GM23338 (cell line): ENCODE results near the gene GIMAP1.

ENCODE experiments used
- EZH2 ChIP-seq: fragments of 200-600 bp; sonication (generic); IDR thresholded peaks from one replicate; pipeline ENCODE4 v1.8.0; 2017; ENCODE audit warnings: antibody characterized with exemption, mild to moderate bottlenecking, low read depth; ENCODE audit not compliant: unreplicated experiment
- EZH2phosphoT487 ChIP-seq: fragments of 200-600 bp; sonication (generic); IDR thresholded peaks from one replicate; pipeline ENCODE4 v1.8.1; 2018; ENCODE audit warnings: antibody characterized with exemption; ENCODE audit not compliant: unreplicated experiment
- JUNB ChIP-seq: IDR thresholded peaks from one replicate; pipeline ENCODE4 v1.6.1; 2016; ENCODE audit warnings: antibody characterized with exemption; ENCODE audit not compliant: unreplicated experiment
- POLR2AphosphoS5 ChIP-seq: IDR thresholded peaks from 2 replicates; pipeline ENCODE4 v1.6.1; 2016; ENCODE audit warnings: antibody characterized with exemption, low read depth
- REST ChIP-seq: IDR thresholded peaks from one replicate; pipeline ENCODE4 v1.6.1; 2018; ENCODE audit warnings: antibody characterized with exemption; ENCODE audit not compliant: unreplicated experiment
- STAT1 ChIP-seq: IDR thresholded peaks from one replicate; pipeline ENCODE4 v1.6.1; 2016; ENCODE audit warnings: antibody characterized with exemption; ENCODE audit not compliant: unreplicated experiment
- ZNF331 ChIP-seq: fragments of 250-450 bp; sonication (Bioruptor Pico); IDR thresholded peaks from 2 replicates; pipeline ENCODE4 v1.5.0; 2020; ENCODE audit warnings: low read depth, mild to moderate bottlenecking, moderate library complexity
- TF ChIP-seq, protein P1 (sequence below), 2 experiments: fragments of 200-600 bp in 1 of 2; sonication (generic) in 1 of 2; conservative IDR thresholded peaks; 2 replicates each; pipeline versions ENCODE4 v1.5.1 to v1.6.1; 2016 to 2017; ENCODE audit warnings: antibody characterized with exemption in 2 of 2, low read depth in 2 of 2, mild to moderate bottlenecking in 2 of 2, moderate library complexity in 1 of 2
- TF ChIP-seq, protein P2 (sequence below): IDR thresholded peaks from 2 replicates; pipeline ENCODE4 v1.6.1; 2016; ENCODE audit warnings: antibody characterized with exemption

- TF ChIP-seq REST (no peak), EZH2 (no peak), POLR2AphosphoS5 (no peak), EZH2phosphoT487 (no peak), STAT1 (no peak), JUNB (no peak), ZNF331 (CRISPR knock-in tag) (no peak)
- TF ChIP-seq, protein P1, sequence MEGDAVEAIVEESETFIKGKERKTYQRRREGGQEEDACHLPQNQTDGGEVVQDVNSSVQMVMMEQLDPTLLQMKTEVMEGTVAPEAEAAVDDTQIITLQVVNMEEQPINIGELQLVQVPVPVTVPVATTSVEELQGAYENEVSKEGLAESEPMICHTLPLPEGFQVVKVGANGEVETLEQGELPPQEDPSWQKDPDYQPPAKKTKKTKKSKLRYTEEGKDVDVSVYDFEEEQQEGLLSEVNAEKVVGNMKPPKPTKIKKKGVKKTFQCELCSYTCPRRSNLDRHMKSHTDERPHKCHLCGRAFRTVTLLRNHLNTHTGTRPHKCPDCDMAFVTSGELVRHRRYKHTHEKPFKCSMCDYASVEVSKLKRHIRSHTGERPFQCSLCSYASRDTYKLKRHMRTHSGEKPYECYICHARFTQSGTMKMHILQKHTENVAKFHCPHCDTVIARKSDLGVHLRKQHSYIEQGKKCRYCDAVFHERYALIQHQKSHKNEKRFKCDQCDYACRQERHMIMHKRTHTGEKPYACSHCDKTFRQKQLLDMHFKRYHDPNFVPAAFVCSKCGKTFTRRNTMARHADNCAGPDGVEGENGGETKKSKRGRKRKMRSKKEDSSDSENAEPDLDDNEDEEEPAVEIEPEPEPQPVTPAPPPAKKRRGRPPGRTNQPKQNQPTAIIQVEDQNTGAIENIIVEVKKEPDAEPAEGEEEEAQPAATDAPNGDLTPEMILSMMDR (conservative IDR thresholded peaks at IDR 0.05; ENCODE audit: low read depth in 2 of 2): no peak
- TF ChIP-seq, protein P2, sequence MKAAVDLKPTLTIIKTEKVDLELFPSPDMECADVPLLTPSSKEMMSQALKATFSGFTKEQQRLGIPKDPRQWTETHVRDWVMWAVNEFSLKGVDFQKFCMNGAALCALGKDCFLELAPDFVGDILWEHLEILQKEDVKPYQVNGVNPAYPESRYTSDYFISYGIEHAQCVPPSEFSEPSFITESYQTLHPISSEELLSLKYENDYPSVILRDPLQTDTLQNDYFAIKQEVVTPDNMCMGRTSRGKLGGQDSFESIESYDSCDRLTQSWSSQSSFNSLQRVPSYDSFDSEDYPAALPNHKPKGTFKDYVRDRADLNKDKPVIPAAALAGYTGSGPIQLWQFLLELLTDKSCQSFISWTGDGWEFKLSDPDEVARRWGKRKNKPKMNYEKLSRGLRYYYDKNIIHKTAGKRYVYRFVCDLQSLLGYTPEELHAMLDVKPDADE: no peak
Measured at GRCh38 chr7:150734254-150734653, 17.8 kb downstream of the GIMAP1 start.
